GM18870 (cell line): ENCODE data around the gene ATN1.

Experiments
- ATAC-seq: cut with Tn5 transposase; IDR thresholded peaks from one replicate; pipeline ENCODE4 v1.9.1; 2021; ENCODE audit warnings: moderate library complexity; ENCODE audit not compliant: unreplicated experiment

ATN1 gene

DNA sequence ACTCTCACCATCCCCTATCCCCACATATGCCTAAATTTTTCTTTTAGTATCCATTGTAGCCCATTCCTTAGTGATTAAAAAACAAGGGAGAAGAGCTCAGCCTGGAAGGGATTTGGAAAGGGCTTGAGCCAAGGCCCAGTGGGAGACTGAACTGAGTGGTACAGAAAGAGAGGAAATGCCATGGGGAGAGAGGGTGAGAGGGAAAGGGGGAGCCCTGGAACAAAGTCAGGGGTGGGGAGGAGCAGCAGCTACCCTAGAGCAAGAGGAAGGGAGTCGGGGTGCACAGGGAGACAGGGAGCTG, 2.6 kb upstream of the ATN1 start:
- no peak for ATAC-seq

- no peak for ATAC-seq
Measured at GRCh38 chr12:6925540-6926279, 2.0 kb upstream of the ATN1 start.

- no peak for ATAC-seq
Measured at GRCh38 chr12:6928022-6928702, 403 bp downstream of the ATN1 start.

DNA sequence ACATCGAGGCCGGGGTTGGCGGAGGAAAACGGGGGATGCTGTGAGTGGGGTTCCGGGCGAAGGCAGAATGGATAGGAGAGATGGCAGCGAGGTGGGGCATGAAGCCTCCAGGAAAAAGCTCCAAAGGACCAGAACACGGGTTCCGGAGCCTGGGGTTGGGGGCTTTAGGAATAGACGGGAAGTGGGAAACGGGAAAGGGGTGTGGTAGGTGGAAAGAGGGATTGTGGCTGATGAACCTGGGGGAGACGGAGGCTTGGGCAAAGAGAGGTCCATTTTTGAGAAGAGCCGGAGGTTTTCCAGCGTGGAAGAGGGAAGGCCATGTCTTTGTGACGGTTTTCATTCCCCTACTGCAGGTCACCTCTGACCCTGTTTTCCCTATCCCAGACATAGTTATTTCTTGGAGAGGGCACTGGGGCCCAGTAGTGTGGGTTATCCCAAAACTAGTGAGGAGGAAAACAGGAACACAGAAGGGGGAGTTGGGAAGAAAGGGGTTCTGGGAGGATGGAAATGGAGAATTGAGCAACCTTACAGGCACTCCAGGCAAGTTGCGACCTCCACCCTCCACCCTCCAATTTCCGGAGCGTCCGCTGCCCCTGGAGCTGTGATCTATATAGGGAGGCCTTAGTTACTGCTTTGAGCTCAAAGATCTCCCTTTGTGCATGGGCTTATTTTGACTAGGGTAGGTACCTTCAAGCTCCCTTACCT, 1.1 kb downstream of the ATN1 start:
- no peak for ATAC-seq

DNA sequence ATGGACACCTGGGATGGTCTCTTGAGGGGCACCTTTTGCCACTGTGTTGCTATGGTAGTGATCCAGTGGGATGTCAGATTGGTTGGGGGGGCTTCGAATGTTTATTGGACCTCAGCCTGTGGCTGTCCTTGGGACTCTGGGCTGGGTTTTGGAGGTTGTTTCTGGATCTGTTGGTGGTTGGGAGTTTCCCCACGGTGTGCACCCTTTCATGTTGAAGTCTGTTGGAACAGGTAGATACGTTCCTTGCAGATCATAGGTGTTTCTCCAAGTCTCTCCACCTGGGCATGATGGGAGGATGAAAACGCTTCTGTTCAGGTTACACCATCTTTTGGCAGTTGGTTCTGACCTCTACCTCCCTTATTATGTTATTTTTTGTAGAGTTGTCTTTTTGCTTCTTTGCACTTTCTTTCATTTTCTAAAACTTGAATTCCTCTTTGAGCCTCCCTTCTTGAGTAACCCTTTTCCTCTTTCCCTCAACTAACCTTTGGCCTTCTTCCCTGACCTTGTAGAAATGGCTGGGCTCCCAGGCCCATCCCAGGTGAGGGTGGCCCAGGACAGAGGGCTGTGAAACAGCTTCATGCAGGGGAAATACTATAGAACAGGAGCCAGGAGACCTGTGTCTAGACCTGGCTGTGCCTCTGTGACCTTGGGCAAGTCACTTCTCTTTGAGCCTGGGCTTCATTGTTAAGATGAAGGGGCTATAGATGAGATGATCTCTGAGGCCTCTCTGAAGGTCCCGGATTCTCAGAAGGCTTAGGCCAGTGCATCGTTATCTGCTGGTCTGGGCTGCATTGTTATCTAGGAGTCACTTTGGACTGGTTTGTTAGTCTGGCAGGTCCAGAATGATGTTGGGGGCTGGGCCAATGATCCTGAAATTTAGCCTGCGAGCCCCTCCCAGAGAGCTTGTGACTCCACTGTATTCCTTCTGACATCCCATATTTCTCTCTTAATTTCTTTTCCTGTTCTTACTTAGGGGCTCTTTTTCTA, 2.0 kb downstream of the ATN1 start:
- ATAC-seq, result no peak

DNA sequence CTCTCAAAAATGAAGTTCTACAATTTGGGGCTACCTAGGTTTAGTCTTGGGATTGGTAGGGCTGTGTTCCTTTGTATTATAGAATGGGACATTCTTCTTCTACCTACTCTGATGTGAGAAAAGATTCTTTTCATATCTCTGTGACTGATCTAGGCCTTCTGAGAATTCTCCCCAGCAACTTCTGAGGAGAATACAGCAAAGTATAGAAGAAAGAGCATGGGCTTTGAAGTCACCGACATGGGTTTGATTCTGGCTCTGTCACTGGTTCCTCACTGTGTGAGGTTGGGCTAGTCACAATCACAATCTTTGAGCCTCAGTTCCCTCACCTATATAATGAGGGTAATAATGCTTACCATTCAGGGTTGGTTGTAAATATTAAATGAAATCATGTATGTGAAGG, 5.0 kb downstream of the ATN1 start:
- no peak for ATAC-seq

DNA sequence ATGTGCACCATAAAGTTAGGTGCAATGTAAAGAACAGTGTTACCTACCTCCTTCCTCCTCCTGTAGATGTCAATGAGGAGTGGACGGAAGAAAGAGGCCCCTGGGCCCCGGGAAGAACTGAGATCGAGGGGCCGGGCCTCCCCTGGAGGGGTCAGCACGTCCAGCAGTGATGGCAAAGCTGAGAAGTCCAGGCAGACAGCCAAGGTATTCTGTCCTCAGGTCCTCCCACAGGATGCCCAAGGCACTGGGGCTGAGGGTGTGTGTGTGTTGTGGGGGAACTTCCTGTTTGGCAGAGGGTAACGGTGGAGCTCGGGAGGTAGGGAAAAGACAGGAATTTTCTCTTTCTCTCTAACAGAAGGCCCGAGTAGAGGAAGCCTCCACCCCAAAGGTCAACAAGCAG, 6.4 kb downstream of the ATN1 start:
- no peak for ATAC-seq

DNA sequence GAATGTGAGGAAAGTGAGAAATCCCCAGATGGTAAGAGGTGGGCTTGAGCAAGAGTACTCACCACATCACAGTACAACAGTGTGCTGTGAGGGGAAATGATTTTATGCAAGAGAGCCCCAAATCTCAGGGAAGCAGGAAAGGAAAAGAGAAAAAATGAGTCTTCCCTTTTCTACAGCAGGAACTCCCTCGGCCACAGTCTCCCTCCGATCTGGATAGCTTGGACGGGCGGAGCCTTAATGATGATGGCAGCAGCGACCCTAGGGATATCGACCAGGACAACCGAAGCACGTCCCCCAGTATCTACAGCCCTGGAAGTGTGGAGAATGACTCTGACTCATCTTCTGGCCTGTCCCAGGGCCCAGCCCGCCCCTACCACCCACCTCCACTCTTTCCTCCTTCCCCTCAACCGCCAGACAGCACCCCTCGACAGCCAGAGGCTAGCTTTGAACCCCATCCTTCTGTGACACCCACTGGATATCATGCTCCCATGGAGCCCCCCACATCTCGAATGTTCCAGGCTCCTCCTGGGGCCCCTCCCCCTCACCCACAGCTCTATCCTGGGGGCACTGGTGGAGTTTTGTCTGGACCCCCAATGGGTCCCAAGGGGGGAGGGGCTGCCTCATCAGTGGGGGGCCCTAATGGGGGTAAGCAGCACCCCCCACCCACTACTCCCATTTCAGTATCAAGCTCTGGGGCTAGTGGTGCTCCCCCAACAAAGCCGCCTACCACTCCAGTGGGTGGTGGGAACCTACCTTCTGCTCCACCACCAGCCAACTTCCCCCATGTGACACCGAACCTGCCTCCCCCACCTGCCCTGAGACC, 7.8 kb downstream of the ATN1 start:
- ATAC-seq, result no peak

DNA sequence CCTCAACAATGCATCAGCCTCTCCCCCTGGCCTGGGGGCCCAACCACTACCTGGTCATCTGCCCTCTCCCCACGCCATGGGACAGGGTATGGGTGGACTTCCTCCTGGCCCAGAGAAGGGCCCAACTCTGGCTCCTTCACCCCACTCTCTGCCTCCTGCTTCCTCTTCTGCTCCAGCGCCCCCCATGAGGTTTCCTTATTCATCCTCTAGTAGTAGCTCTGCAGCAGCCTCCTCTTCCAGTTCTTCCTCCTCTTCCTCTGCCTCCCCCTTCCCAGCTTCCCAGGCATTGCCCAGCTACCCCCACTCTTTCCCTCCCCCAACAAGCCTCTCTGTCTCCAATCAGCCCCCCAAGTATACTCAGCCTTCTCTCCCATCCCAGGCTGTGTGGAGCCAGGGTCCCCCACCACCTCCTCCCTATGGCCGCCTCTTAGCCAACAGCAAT, 8.5 kb downstream of the ATN1 start:
- ATAC-seq, result no peak

DNA sequence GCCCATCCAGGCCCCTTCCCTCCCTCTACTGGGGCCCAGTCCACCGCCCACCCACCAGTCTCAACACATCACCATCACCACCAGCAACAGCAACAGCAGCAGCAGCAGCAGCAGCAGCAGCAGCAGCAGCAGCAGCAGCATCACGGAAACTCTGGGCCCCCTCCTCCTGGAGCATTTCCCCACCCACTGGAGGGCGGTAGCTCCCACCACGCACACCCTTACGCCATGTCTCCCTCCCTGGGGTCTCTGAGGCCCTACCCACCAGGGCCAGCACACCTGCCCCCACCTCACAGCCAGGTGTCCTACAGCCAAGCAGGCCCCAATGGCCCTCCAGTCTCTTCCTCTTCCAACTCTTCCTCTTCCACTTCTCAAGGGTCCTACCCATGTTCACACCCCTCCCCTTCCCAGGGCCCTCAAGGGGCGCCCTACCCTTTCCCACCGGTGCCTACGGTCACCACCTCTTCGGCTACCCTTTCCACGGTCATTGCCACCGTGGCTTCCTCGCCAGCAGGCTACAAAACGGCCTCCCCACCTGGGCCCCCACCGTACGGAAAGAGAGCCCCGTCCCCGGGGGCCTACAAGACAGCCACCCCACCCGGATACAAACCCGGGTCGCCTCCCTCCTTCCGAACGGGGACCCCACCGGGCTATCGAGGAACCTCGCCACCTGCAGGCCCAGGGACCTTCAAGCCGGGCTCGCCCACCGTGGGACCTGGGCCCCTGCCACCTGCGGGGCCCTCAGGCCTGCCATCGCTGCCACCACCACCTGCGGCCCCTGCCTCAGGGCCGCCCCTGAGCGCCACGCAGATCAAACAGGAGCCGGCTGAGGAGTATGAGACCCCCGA, 9.1 kb downstream of the ATN1 start:
- no peak for ATAC-seq

DNA sequence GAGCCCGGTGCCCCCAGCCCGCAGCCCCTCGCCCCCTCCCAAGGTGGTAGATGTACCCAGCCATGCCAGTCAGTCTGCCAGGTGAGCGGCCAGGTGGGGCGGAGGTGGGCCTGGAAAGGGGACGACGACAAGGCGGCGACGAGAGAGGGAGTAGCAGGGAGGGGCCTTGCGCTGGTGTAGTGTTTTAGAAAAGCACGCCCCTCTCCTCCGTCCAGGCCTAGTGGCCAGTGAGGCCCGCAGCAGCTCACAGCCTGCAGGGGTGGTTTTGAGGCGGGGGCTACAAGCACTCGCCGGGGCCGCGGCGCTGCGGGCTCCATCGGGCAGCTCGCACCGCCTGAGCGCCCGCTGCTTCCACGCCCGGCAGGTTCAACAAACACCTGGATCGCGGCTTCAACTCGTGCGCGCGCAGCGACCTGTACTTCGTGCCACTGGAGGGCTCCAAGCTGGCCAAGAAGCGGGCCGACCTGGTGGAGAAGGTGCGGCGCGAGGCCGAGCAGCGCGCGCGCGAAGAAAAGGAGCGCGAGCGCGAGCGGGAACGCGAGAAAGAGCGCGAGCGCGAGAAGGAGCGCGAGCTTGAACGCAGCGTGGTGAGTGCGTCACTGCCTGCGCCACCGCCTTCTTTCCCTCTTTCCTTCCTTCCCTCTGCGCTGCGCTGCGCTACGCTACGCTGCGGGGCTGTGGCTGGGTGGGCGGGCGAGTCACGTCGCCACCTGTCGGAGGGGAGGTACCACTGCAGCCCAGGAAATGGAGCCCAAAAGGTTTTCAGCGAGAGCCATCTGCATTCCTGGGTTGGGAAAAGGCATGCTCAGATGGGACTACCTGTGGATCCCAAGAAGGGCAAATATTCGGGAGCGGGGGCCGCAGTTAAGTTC, 10.0 kb downstream of the ATN1 start:
- peak; percentile 71 for ATAC-seq

DNA sequence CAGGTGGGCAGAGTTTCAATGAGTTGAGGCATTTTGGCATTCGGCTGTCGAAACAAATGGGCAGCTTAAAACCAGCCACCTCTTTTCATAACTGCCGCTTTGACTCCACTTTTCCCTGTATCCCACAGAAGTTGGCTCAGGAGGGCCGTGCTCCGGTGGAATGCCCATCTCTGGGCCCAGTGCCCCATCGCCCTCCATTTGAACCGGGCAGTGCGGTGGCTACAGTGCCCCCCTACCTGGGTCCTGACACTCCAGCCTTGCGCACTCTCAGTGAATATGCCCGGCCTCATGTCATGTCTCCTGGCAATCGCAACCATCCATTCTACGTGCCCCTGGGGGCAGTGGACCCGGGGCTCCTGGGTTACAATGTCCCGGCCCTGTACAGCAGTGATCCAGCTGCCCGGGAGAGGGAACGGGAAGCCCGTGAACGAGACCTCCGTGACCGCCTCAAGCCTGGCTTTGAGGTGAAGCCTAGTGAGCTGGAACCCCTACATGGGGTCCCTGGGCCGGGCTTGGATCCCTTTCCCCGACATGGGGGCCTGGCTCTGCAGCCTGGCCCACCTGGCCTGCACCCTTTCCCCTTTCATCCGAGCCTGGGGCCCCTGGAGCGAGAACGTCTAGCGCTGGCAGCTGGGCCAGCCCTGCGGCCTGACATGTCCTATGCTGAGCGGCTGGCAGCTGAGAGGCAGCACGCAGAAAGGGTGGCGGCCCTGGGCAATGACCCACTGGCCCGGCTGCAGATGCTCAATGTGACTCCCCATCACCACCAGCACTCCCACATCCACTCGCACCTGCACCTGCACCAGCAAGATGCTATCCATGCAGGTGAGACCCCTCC, 10.8 kb downstream of the ATN1 start:
- ATAC-seq, result no peak

GRCh38 chr12:6939191-6939540, 11.4 kb downstream of the ATN1 start:
- no peak for ATAC-seq

DNA sequence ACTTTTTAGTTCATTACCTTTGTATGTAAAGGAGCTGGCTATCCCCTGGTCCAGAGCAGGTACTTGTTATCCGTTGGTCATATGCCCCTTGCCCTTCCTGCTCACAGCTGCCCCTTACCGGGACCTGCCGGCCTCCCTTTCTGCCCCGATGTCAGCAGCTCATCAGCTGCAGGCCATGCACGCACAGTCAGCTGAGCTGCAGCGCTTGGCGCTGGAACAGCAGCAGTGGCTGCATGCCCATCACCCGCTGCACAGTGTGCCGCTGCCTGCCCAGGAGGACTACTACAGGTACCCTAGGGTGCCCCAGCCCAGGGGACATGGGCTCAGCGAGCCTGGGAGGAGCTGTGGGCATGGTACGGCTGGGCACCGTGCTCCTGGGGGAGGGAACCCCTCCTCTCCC, 13.5 kb downstream of the ATN1 start:
- no peak for ATAC-seq

DNA sequence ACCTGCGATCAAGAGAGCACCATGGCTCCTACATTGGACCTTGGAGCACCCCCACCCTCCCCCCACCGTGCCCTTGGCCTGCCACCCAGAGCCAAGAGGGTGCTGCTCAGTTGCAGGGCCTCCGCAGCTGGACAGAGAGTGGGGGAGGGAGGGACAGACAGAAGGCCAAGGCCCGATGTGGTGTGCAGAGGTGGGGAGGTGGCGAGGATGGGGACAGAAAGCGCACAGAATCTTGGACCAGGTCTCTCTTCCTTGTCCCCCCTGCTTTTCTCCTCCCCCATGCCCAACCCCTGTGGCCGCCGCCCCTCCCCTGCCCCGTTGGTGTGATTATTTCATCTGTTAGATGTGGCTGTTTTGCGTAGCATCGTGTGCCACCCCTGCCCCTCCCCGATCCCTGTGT, 14.0 kb downstream of the ATN1 start:
- no peak for ATAC-seq

- no peak for ATAC-seq
Measured at GRCh38 chr12:6942331-6942665, 14.5 kb downstream of the ATN1 start.

DNA sequence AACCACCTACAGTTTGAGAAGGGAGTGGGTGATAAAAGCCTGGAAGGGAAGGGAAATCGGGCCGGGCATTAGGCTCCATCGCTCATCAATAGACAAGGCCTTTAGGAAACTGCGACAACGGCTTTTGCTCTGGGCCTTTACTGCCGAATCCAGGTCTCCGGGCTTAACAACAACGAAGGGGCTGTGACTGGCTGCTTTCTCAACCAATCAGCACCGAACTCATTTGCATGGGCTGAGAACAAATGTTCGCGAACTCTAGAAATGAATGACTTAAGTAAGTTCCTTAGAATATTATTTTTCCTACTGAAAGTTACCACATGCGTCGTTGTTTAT, 15.6 kb downstream of the ATN1 start:
- peak; percentile 28 for ATAC-seq
